ENCODE data around the gene ITPR3.

ITPR3 gene

DNA sequence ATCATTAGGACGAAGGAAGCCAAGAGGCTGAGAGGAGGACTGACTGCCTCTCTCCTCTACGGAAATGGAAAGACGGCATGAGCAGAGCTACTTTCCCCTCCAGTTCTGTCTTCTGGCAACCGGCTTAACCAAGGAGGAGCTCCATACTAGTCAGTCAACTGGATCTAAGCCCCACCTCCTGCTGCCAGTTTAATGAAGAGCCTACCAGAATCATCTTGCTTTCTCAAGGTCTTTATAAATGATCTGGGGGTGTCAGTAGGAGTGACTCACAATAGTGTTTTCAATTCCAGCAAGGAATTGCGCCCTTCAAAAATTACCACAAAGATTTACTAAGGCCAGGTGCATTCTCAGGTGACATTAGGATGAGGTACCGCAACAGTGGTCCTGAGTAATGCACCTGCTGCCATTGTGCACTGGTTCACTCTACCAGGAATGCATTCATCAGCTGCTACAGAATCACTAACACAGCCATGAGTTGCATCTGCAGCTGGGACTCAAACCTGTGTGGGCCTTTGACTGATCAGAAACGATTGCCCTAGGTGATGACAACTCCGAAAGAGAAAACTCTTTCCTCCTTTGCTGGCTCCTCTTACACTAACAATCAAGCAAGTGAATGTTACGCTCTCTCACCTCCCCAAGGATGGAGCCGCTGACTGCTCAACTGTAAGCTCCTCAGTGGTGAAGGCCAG is 87.5 kb downstream of the ITPR3 start:
- peak in 2 of 10 donors; percentile 4 for DNase-seq
- intact Hi-C loops (cut with DNase I) = no loop called here

DNA sequence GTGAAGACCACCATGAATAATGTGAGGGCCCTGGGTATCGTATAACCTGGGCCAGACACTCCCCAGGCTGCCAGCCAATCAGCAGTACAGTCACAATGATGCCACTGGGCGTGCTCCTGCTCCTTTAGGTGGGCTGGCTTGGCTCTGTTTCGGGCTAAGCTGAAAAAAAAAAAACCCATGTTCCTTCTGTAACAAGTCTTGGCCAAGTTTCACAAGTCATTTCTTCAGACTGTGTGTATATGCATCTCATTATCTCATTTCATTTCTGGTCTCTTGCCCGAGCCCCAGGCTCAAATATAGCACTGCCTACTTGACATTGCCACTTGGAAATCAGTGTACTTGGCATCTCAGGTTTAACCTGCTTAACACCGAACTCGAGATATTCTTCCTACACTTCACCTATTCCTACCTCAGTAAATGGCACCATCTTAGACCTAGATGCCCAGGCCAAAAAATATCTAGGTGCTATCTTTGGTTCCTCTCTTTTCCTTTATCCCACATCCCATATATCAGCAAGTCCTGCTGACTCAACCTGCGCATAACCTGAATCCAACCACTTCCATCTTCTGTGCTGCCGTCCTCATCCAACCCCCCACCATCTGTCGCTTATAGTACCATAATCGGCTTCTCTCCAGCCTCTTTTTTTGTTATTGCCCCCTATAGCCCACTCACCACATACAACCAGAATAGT is 88.6 kb downstream of the ITPR3 start:
- peak in 3 of 10 donors; percentile 75 to 89 (median 82) for DNase-seq
- intact Hi-C loops (cut with DNase I) = loop anchor here (5.0 kb wide), 2 partner anchors 53 to 78 kb away; partner anchors contain the start of gene LEMD2

GRCh38 chr6:33710296-33711121 is 89.4 kb downstream of the ITPR3 start:
- intact Hi-C loops (cut with DNase I) = loop anchor here (5.0 kb wide), 2 partner anchors 52 to 77 kb away; partner anchors contain the start of gene LEMD2

GRCh38 chr6:33711140-33712129 is 90.3 kb downstream of the ITPR3 start, which contains the start of gene UQCC2:
UQCC2 (minus strand) TSS chr6:33711700; CDS start chr6:33711686, 14 bp downstream.
- intact Hi-C loops (cut with DNase I) = loop anchor here (5.0 kb wide), 2 partner anchors 51 to 76 kb away; partner anchors contain the start of gene LEMD2
- DNase-seq = peak; percentile 93 to 99 (median 96)

More at GRCh38 chr6:33710296-33711121, 89.4 kb downstream of the ITPR3 start:
- DNase-seq = peak in 3 of 10 donors; percentile 20 to 63 (median 31)

- no peak for DNase-seq
- intact Hi-C loops (cut with DNase I) = loop anchor here (5.0 kb wide), 2 partner anchors 49 to 74 kb away; partner anchors contain the start of gene LEMD2
These were observed 91.8 kb downstream of the ITPR3 start for GRCh38 chr6:33712914-33713313.

DNA sequence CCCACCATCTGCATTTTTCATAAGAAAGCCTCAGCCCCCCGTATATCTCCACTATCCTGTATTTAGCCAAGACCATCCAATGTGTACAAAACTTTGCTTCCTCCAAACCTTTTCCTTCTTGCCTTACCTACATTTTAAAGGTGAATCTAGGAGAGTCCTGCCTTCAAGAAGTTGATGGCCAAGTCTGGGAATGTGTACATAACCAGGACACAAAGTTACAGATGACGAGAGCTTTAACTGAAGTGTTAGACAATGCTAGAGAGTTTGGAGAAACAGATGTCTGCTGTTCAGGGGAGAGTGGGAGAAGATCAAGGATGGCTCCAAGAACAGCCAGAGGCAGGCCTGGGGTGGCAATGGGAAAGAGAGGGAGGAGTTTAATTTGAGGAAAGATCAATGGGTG is 92.7 kb downstream of the ITPR3 start:
- intact Hi-C loops (cut with DNase I) = loop anchor here (5.0 kb wide), 2 partner anchors 49 to 74 kb away; partner anchors contain the start of gene LEMD2
- peak in 2 of 10 donors; percentile 42 to 43 for DNase-seq

DNA sequence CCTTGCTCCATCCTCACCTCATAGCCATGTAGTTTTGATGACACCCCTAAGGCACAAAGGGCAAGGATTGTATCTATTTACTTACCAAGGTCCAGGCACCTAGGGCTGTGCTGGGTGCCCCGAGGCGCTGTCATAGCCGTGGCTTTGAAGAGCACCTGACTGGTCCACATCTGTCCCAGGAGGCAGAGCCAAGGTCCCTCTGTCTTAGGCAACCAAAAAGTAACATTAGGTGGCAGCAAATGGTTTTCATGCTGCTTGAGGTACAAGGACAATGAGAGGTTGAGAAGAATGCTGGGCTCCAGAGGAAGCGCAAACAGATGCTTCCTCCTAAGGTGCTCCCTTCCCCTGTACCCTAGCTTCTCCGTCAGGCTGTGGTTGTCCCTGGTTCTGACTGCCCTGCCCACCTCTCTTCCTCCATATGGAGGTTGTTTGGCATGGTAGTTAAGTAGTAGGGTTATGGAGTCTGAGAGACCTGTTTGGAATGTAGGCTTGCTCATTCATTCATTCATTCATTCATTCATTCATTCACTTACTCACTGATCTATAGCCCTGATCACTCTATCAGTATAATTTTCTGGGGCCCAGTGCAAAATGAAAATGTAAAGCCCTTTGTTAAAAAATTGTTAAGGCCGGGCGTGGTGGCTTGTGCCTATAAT is 93.4 kb downstream of the ITPR3 start:
- peak in 2 of 10 donors; percentile 7 to 31 for DNase-seq
- intact Hi-C loops (cut with DNase I) = loop anchor here (5.0 kb wide), 2 partner anchors 48 to 73 kb away; partner anchors contain the start of gene LEMD2

- intact Hi-C loops (cut with DNase I) = no loop called here
- DNase-seq = peak in 2 of 10 donors; percentile 17 to 22
These were observed 95.3 kb downstream of the ITPR3 start for GRCh38 chr6:33716379-33716778.

GRCh38 chr6:33716890-33717632 is 95.9 kb downstream of the ITPR3 start:
- DNase-seq = peak in 2 of 10 donors; percentile 7 to 17
- intact Hi-C loops (cut with DNase I) = no loop called here

DNA sequence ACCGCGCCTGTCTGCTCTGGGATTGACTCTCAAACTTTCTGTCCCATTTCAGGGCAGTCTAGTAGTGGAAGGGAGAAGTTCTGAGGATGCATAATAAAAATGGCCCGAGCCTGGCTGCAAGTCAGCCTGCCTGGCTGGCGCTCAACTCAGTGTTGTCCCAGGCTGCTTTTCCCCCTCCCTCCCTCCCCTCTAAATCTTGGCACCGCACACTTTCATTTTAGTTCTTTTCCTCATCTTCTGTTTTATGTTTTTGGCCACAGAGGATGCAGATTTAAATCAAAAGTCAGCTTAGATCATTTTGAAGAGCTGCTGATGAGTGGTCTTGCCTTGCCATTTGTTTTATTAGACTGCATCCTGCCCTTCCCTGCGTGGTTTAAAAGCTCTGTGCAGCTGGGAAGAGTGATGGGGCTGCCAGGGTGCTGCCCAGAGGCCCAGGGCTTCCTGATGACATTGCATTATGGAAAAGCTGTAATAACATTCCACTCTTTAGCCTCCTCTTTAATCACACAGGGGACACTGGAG is 96.9 kb downstream of the ITPR3 start:
- intact Hi-C loops (cut with DNase I) = no loop called here
- DNase-seq = peak in 2 of 10 donors; percentile 52 to 59

GRCh38 chr6:33718713-33719112 is 97.6 kb downstream of the ITPR3 start:
- intact Hi-C loops (cut with DNase I) = no loop called here
- DNase-seq = peak in 2 of 10 donors; percentile 3 to 8

GRCh38 chr6:33719326-33719987 is 98.3 kb downstream of the ITPR3 start:
- peak in 2 of 10 donors; percentile 8 to 29 for DNase-seq
- intact Hi-C loops (cut with DNase I) = no loop called here

DNA sequence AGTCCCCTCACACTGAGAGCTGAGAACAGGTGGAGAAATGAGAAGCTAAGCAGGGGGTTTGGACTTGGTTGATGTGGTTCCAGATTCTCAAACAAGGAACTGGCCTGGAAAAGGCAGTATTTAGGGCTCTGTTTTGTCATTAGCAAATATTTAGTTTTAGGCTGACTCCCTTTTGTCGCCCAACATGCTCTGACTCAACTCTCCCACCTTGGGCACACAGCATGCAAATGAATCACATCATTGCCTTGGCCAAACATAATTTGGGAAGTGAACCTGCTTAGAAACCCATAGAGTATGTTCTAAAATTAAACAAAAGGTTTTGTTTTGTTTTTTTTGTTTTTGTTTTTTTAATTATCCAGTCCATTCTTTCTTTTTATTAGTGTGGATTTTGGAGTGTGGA is 99.9 kb downstream of the ITPR3 start:
- intact Hi-C loops (cut with DNase I) = no loop called here
- DNase-seq = peak in 1 of 10 donors; percentile 35

- intact Hi-C loops (cut with DNase I) = no loop called here
- no peak for DNase-seq
These were observed 100.4 kb downstream of the ITPR3 start for GRCh38 chr6:33721508-33721907.

DNA sequence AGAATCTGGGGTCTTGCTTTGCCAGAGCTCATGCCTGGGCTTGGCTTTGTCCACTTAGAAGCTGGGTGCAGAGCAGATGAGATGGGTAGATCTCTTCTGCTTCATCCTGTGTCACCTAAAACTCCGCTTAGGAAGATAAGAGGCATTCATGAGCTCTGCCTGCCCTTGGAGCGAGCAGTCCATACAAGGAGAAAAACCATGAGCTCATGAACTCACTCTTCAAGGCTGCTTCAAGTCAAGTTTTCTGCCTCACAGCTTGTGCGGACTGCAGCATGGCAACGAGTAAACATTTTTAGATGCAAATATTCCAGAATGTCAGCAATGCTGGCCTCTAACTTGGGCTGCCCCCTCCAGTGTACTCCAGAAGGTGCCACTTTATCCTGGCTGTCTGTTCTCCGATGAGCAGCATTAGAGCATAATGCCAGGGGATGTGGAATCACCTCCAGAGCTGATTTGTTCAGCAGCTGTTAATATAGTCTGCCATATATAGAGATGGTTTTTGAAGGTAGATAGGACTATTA is 101.0 kb downstream of the ITPR3 start:
- intact Hi-C loops (cut with DNase I) = no loop called here
- peak in 2 of 10 donors; percentile 1 to 36 for DNase-seq

- intact Hi-C loops (cut with DNase I) = no loop called here
- DNase-seq = peak in 3 of 10 donors; percentile 17 to 46 (median 36)
These were observed 102.4 kb downstream of the ITPR3 start for GRCh38 chr6:33723371-33724085.
